OCI-LY1 (cell line): ENCODE measurements around the gene FAM13C.

Source experiments
- EZH2 ChIP-seq: fragments of 200-600 bp; sonication (generic), shearing (Covaris generic); IDR thresholded peaks from 2 replicates; pipeline ENCODE4 v1.8.0; 2017; ENCODE audit warnings: borderline replicate concordance, mixed run types, mild to moderate bottlenecking, antibody characterized with exemption, low read length, moderate library complexity, mixed read lengths
- TF ChIP-seq, protein P1 (sequence below): fragments of 200-600 bp; sonication (generic), shearing (Covaris generic); IDR thresholded peaks from 2 replicates; pipeline ENCODE4 v1.5.1; 2017; ENCODE audit warnings: mild to moderate bottlenecking, antibody characterized with exemption, low read length, moderate library complexity, mixed read lengths

DNA sequence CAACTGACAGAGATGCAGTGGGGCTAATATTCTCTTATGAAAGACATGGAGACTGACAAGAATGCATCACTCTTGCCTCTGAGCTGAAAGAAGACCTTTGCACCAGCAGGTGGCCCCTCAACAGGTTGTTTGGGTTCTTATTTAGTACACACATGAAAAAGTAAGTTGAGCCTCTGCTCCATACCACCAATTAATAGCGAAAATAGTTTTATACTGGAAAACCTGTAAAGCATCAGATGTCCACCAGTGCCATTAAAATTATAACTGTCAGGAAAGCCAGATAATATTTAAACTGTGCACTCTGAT, 26.3 kb upstream of the FAM13C start:
- TF ChIP-seq, protein P1, sequence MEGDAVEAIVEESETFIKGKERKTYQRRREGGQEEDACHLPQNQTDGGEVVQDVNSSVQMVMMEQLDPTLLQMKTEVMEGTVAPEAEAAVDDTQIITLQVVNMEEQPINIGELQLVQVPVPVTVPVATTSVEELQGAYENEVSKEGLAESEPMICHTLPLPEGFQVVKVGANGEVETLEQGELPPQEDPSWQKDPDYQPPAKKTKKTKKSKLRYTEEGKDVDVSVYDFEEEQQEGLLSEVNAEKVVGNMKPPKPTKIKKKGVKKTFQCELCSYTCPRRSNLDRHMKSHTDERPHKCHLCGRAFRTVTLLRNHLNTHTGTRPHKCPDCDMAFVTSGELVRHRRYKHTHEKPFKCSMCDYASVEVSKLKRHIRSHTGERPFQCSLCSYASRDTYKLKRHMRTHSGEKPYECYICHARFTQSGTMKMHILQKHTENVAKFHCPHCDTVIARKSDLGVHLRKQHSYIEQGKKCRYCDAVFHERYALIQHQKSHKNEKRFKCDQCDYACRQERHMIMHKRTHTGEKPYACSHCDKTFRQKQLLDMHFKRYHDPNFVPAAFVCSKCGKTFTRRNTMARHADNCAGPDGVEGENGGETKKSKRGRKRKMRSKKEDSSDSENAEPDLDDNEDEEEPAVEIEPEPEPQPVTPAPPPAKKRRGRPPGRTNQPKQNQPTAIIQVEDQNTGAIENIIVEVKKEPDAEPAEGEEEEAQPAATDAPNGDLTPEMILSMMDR = 0 out of 2 replicates have a peak, but pooled peaks have one; percentile 12
- no peak for TF ChIP-seq EZH2
